Endothelial cell of coronary artery (primary cell): ENCODE data around the gene TRMT2A. TPM values are rescaled to one million over a fixed set of nuclear protein-coding genes. Genes with fewer than 3 reads are reported as not detected.

Experiments
- total RNA-seq: library from RNA; depleted of rRNA; stranded (reverse); fragments of >200 nt; gene quantifications from 2 replicates; pipeline ENCODE4 v1.2.3, GENCODE V29; 2014

The TRMT2A gene, protein sequence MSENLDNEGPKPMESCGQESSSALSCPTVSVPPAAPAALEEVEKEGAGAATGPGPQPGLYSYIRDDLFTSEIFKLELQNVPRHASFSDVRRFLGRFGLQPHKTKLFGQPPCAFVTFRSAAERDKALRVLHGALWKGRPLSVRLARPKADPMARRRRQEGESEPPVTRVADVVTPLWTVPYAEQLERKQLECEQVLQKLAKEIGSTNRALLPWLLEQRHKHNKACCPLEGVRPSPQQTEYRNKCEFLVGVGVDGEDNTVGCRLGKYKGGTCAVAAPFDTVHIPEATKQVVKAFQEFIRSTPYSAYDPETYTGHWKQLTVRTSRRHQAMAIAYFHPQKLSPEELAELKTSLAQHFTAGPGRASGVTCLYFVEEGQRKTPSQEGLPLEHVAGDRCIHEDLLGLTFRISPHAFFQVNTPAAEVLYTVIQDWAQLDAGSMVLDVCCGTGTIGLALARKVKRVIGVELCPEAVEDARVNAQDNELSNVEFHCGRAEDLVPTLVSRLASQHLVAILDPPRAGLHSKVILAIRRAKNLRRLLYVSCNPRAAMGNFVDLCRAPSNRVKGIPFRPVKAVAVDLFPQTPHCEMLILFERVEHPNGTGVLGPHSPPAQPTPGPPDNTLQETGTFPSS
- total RNA-seq, result 42.2 and 55.3 TPM in 2 replicates

DNA sequence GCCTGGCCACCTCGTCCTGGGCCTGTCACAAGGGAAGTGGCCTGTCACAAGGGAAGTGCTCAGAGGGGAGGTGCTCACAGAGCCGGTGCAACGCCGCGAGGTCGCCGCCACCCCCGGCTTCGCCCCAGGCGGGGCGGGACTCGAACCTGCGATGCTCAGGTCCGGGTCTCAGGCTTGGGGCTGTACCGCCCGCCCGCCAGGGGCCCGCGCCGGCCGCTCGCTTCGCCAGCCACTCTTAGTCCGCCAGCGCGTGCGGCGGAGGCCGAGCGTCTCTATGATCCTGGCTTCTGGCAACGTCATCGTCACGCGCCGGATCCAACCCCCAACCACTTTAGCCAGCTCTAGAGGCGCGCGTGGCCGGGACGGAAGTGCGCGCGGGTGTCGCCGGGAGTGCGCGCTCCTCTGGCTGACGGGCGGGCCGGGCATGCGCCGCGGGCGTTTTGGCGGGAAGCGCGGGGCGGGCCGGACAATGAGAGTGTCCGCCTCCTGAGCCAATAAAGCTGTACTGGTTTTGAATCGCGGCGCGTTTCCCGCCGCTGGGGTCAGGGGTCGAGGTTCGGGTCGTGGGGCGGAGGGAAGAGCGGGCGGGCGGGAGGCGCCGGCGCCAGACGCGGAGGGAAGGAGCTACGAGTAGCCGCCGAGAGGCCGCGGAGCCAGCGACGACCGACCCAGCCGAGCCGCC is at the start of gene TRMT2A:
Gene TRMT2A, minus strand, starts transcription at position 276 of the 682 bp plus-strand sequence. CDS start 320 bp downstream, outside the sequence.

DNA sequence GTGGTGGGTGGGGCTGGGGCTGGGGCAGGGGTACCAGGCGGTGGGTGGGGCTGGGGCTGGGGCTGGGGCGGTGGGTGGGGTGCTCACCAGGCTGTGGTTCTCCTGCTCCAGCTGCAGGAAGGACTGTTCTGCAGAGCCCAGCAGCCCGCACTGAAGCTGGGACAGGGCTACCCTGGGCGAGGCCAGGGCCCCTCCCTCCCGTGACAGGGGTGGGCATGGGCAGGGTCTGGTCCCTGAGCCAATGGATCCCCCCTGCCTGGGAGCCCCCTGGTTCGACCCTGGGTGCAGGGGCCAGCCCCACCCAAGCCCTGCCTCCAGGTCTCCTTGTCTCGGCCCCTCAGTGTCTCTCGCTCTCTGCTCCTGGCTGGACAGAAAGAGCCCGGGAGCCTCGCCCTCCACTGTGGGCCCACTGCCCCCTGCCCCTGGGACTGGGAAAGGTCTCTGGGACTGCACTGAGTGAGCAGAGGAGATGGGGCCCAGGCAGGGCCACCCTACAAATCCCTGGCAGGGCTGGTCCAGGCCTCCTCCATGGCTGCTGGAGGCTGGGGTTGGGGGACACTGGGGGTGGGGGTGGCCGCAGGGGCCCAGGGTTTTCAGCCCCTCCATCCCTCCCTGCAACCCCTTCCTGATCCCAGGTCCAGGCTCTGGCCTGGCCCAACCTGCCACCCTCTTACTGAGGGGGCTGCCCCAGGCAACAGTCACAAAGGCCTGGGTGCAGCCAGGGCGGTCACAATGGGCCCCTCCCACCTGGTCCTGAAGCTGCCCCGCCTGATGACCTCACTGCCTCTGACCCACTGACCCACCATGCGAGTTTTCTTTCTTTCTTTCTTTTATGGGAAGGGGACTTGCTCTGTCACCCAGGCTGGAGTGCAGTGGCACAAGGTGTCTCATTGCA is 33.6 kb upstream of the TRMT2A start, which contains the start of gene CCDC188:
Gene CCDC188, minus strand, starts transcription at position 675 of the 895 bp plus-strand sequence. Its CDS starts 69 bp downstream, at position 606.

DNA sequence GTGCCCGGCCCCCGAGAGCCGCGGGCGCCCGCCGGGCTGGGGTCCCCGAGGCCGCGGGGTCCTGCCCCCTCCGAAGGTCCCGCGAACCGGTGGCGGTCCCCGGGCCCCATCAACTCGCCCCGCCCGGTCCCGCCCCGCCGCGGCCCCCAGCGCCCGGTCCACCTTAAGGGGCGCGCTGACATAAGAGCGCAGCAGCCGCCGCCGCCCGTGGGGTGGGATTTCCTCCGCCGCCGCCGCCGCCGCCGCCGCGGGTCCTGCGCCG is 14.5 kb upstream of the TRMT2A start, which contains the start of gene ZDHHC8:
Gene ZDHHC8, plus strand, starts transcription at position 208 of the 262 bp plus-strand sequence. CDS start 144 bp downstream, outside the sequence.

DNA sequence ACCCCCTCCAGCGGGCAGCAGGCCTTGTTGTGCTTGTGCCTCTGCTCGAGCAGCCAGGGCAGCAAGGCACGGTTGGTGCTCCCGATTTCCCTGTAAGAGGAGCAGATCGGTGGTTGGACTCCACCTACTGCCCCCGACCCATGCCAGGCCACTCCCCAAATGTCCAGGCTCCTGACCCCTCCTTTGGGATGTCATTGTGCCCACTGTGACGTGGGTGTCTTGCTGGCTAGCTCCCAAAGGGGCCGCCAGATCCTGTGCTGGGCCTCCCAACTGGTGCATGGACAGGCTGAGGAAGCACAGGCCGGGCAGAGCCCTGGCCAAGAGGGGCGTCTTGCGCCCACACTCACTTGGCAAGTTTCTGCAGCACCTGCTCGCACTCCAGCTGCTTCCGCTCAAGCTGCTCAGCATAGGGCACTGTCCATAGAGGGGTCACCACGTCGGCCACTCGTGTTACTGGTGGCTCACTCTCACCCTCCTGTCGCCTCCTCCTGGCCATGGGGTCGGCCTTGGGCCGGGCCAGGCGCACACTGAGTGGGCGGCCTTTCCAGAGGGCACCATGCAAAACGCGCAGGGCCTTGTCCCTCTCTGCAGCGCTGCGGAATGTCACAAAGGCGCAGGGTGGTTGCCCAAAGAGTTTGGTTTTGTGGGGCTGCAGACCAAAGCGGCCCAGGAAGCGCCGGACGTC is 1.2 kb downstream of the TRMT2A start, which contains the start of gene RANBP1:
Gene RANBP1, plus strand, starts transcription at position 414 of the 685 bp plus-strand sequence. Its CDS starts 81 bp downstream, at position 495.

DNA sequence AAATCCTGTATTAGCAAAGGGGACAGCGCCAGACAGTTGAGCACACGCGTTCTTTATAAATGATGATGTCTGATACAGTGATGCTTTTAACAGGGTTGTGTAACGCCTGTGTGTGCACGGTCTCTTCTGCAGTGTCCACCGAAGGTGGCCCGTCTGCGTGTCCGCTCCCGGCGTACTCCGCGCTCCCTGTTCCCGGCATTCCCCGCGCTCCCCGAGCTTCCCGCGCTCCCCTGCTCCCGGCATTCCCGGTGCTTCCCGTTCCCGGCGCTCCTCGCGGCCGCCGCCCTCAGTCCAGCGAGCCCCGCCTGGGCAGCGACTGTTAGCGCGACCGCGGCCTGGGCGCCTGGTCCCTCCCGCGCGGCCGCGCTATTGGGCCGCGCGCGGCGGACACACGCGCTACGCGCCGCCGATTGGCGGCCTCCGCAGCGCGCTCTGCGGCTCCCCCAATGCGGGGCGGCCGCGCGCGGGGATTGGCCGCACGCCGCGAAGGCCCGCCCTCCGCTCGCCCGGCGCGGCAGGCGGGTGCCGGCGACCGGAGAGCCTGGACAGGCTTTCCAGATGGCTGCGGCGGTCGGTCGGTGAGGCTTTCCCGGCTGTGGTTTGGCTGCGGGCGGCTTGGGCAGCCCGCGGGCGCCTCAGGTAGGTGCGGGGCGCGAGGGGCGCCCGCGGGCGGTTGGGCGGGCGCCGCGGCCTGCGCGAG is 37.1 kb downstream of the TRMT2A start, which contains the start of gene DGCR8:
Gene DGCR8, plus strand, starts transcription at position 497 of the 700 bp plus-strand sequence. CDS start 5,723 bp downstream, outside the sequence.

Other genes starting within 250 kb of the TRMT2A start
- gene COMT, start 175.5 kb downstream of the TRMT2A start, total RNA-seq, result 215 and 296 TPM in 2 replicates
- gene TXNRD2, start 175.4 kb downstream of the TRMT2A start, total RNA-seq, result 43.5 and 156 TPM in 2 replicates
- gene ARVCF, start 100.4 kb downstream of the TRMT2A start, total RNA-seq, result 53.3 and 76.7 TPM in 2 replicates
- 30.6 and 43.5 TPM in 2 replicates for gene TANGO2, start 96.1 kb downstream of the TRMT2A start, total RNA-seq
- 35.3 and 39.2 TPM in 2 replicates for gene DGCR8, start 37.0 kb downstream of the TRMT2A start, total RNA-seq
- 162 and 252 TPM in 2 replicates for gene RANBP1, start 1.1 kb downstream of the TRMT2A start, total RNA-seq
- gene ZDHHC8, start 14.6 kb upstream of the TRMT2A start, total RNA-seq, result 6.6 and 16.0 TPM in 2 replicates
- 6.4 and 6.7 TPM in 2 replicates for gene CCDC188, start 33.8 kb upstream of the TRMT2A start, total RNA-seq
- gene RTN4R, start 151.1 kb upstream of the TRMT2A start, total RNA-seq, result 0.19 and 0.54 TPM in 2 replicates
- 46.8 and 48.0 TPM in 2 replicates for gene DGCR6L, start 202.8 kb upstream of the TRMT2A start, total RNA-seq